HG03457 (cell line): ENCODE measurements around the gene PRND.

Experiments used
- ATAC-seq: cut with Tn5 transposase; IDR thresholded peaks from one replicate; pipeline ENCODE4 v1.9.1; 2021; ENCODE audit warnings: moderate number of reproducible peaks; ENCODE audit not compliant: unreplicated experiment

PRND gene

GRCh38 chr20:4775322-4776078, 53.8 kb downstream of the PRND start:
- no peak for ATAC-seq

GRCh38 chr20:4776079-4776630, 54.4 kb downstream of the PRND start:
- ATAC-seq, result no peak
